HCT116 (cell line): ENCODE results near the gene C20orf144. TPM values are rescaled to one million over a fixed set of nuclear protein-coding genes. Genes with fewer than 3 reads are reported as not detected.

ENCODE experiments used
- ATAC-seq: fragments of 200-7000 bp; cut with Tn5 transposase; 2 replicates; pipeline ENCODE4 v1.9.1; 2020; ENCODE audit warnings: mild to moderate bottlenecking, moderate library complexity
- BruUV-seq: library from RNA; stranded (reverse); fragments of 400-500 nt; replicated peaks from 2 replicates; lab custom pipeline; 2021; lab: Mats Ljungman, UMichigan
- CTCF ChIA-PET: fragments of 300-600 bp; sonication (Branson Sonifier 250); formaldehyde crosslinking; loops from one replicate; lab custom pipeline; 2021; ENCODE audit warnings: antibody characterized with exemption; lab: Charles Lee
- POLR2A ChIA-PET: fragments of 300-600, 350-600 bp; sonication (Branson Sonifier 250); formaldehyde crosslinking; loops from one replicate; lab custom pipeline; 2021; ENCODE audit warnings: antibody characterized with exemption; lab: Charles Lee
- RAD21 ChIA-PET, 2 experiments: fragments of 300-600 bp; sonication (Branson Sonifier 250); formaldehyde crosslinking; loops; one replicate each; lab custom pipeline; 2023; ENCODE audit warnings: low total read pairs in 2 of 2; ENCODE audit not compliant: uncharacterized antibody in 2 of 2, unreplicated experiment in 2 of 2, low non-redundant PET in 1 of 2; lab: Charles Lee
- DNase-seq: peaks from one replicate; pipeline ENCODE4 v3.0.0-alpha.2; 2010; ENCODE audit warnings: low read depth, low spot score
- H2AFZ ChIP-seq: fragments of 200-600 bp; shearing (Covaris generic), sonication (generic); 2 replicates; pipeline ENCODE4 v1.6.1; 2017; ENCODE audit warnings: low read depth, mixed run types, mixed read lengths, antibody characterized with exemption, low read length; ENCODE audit not compliant: poor library complexity, severe bottlenecking
- H3K27ac ChIP-seq: 2 replicates; pipeline ENCODE4 v1.5.1; 2012; ENCODE audit warnings: low read depth, low read length
- H3K27me3 ChIP-seq: fragments of 200-600 bp; sonication (generic); 2 replicates; pipeline ENCODE4 v1.6.1; 2016; ENCODE audit warnings: mixed run types, low read length, mixed read lengths; ENCODE audit not compliant: insufficient read depth
- H3K36me3 ChIP-seq, 2 experiments: fragments of 200-500 bp in 1 of 2; fragments of 200-600 bp in 1 of 2; sonication (Bioruptor generic) in 1 of 2; sonication (generic) in 1 of 2; 2 replicates each; pipeline versions ENCODE4 v1.5.1 to v1.6.1; 2014 to 2016; ENCODE audit warnings: low read length in 2 of 2, inconsistent platforms in 1 of 2, mixed read lengths in 1 of 2, mixed run types in 1 of 2; ENCODE audit not compliant: insufficient read depth in 2 of 2, control insufficient read depth in 1 of 2
- H3K4me1 ChIP-seq, 2 experiments: fragments of 200-600 bp in 1 of 2; sonication (generic) in 1 of 2; 2 replicates each; pipeline versions ENCODE4 v1.5.1 to v1.6.1; 2012 to 2017; ENCODE audit warnings: low read length in 2 of 2, inconsistent platforms in 1 of 2, mild to moderate bottlenecking in 1 of 2, mixed read lengths in 1 of 2, mixed run types in 1 of 2, moderate library complexity in 1 of 2; ENCODE audit not compliant: insufficient read depth in 2 of 2, control insufficient read depth in 1 of 2
- H3K4me2 ChIP-seq: fragments of 200-600 bp; sonication (generic); 2 replicates; pipeline ENCODE4 v1.6.1; 2017; ENCODE audit warnings: mixed run types, low read length, mixed read lengths
- H3K4me3 ChIP-seq, 2 experiments: fragments of 200-600 bp in 1 of 2; sonication (generic) in 1 of 2; replicated peaks in 1 of 2; 2 replicates each; pipeline ENCODE4 v1.5.1; 2011 to 2016; ENCODE audit warnings: low read length in 2 of 2, control low read depth in 1 of 2, low read depth in 1 of 2, mild to moderate bottlenecking in 1 of 2, mixed read lengths in 1 of 2, mixed run types in 1 of 2
- H3K79me2 ChIP-seq: fragments of 200-600 bp; sonication (generic); 2 replicates; pipeline ENCODE4 v1.6.1; 2017; ENCODE audit warnings: mild to moderate bottlenecking, mixed run types, low read length, moderate library complexity, mixed read lengths; ENCODE audit not compliant: insufficient read depth
- H3K9ac ChIP-seq: fragments of 200-600 bp; sonication (generic); 2 replicates; pipeline ENCODE4 v1.6.1; 2016; ENCODE audit warnings: low read length, mixed read lengths
- H3K9me2 ChIP-seq: fragments of 200-600 bp; sonication (generic), shearing (Covaris generic); 2 replicates; pipeline ENCODE4 v1.6.1; 2017; ENCODE audit warnings: mixed run types, mild to moderate bottlenecking, moderate library complexity; ENCODE audit not compliant: insufficient read depth
- H3K9me3 ChIP-seq, 2 experiments: fragments of 200-500 bp in 1 of 2; fragments of 200-600 bp in 1 of 2; sonication (Bioruptor generic) in 1 of 2; sonication (generic) in 1 of 2; 2 replicates each; pipeline ENCODE4 v1.6.1; 2014 to 2017; ENCODE audit warnings: low read length in 2 of 2, mixed read lengths in 2 of 2, inconsistent platforms in 1 of 2, low read depth in 1 of 2, mild to moderate bottlenecking in 1 of 2, mixed run types in 1 of 2, moderate library complexity in 1 of 2; ENCODE audit not compliant: control insufficient read depth in 1 of 2, insufficient read depth in 1 of 2
- H4K20me1 ChIP-seq: fragments of 200-600 bp; sonication (generic), shearing (Covaris generic); 2 replicates; pipeline ENCODE4 v1.6.1; 2017; ENCODE audit warnings: mixed run types, mild to moderate bottlenecking, moderate library complexity; ENCODE audit not compliant: insufficient read depth
- CBX3 ChIP-seq: IDR thresholded peaks from 2 replicates; pipeline ENCODE4 v1.6.1; 2012; ENCODE audit warnings: low read depth
- CEBPB ChIP-seq: IDR thresholded peaks from 2 replicates; pipeline ENCODE4 v1.6.1; 2012; ENCODE audit warnings: low read depth
- EGR1 ChIP-seq: IDR thresholded peaks from 2 replicates; pipeline ENCODE4 v1.6.1; 2012; ENCODE audit warnings: low read depth
- ELF1 ChIP-seq: IDR thresholded peaks from 2 replicates; pipeline ENCODE4 v1.6.1; 2012; ENCODE audit warnings: low read depth, borderline replicate concordance
- EZH2phosphoT487 ChIP-seq: fragments of 200-600 bp; IDR thresholded peaks from 2 replicates; pipeline ENCODE4 v1.6.1; 2018; ENCODE audit warnings: antibody characterized with exemption, borderline replicate concordance
- FOSL1 ChIP-seq: IDR thresholded peaks from 2 replicates; pipeline ENCODE4 v1.6.1; 2012; ENCODE audit warnings: low read depth
- POLR2A ChIP-seq: IDR thresholded peaks from 2 replicates; pipeline ENCODE4 v1.7.0; 2011; ENCODE audit warnings: borderline replicate concordance; ENCODE audit not compliant: insufficient read depth, insufficient read length; ENCODE audit errors: extremely low read depth
- RAD21 ChIP-seq: IDR thresholded peaks from 2 replicates; pipeline ENCODE4 v1.6.1; 2012; ENCODE audit warnings: low read depth, mild to moderate bottlenecking
- REST ChIP-seq: IDR thresholded peaks from 2 replicates; pipeline ENCODE4 v1.6.1; 2012; ENCODE audit warnings: low read depth
- SP1 ChIP-seq: IDR thresholded peaks from 2 replicates; pipeline ENCODE4 v1.6.1; 2012; ENCODE audit warnings: low read depth
- YY1 ChIP-seq: IDR thresholded peaks from 2 replicates; pipeline ENCODE4 v1.6.1; 2011; ENCODE audit warnings: low read length, low read depth, moderate library complexity, mild to moderate bottlenecking; ENCODE audit not compliant: insufficient replicate concordance; ENCODE audit errors: extremely low read depth
- ZBTB33 ChIP-seq: IDR thresholded peaks from 2 replicates; pipeline ENCODE4 v1.6.1; 2011; ENCODE audit warnings: mild to moderate bottlenecking, low read length, moderate library complexity; ENCODE audit not compliant: insufficient replicate concordance; ENCODE audit errors: extremely low read depth
- ZFX ChIP-seq: fragments of 450-650 bp; IDR thresholded peaks from 2 replicates; pipeline ENCODE4 v1.6.1; 2017
- ZNF274 ChIP-seq: fragments of 200-500 bp; sonication (Bioruptor generic); IDR thresholded peaks from 2 replicates; pipeline ENCODE4 v1.6.1; 2014; ENCODE audit warnings: mild to moderate bottlenecking, low read depth, low read length, inconsistent platforms
- intact Hi-C: fragments of 100-400 bp; cut with micrococcal nuclease; formaldehyde crosslinking; loops from 2 replicates; pipeline ENCODE4 v1.10.0; 2022
- total RNA-seq: library from RNA; stranded (reverse); gene quantifications from one replicate; pipeline ENCODE4 v1.2.1, GENCODE V29; 2021; ENCODE audit not compliant: unreplicated experiment

C20orf144 gene
- total RNA-seq, 1 experiment from 2014 or later, result 0.37 TPM

DNA sequence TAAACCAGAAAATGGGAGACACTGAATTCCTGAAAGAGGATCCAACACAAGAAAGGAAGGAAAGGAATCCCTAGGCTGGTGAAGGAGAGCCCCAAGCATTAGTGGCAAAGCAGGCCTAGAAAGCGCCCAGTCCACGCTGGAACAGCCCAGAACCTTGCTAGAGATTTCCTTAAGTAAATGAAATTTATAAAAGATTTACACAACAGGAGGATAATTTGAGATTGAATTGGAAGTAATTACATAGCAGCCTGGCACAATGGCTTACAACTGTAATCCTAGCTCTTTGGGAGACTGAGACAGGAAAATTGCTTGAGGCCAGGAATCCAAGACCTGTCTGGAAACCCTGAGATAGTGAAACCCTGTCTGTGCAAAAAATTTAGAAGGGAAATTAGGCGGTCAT lies 26.8 kb upstream of the C20orf144 start:
- Histone ChIP-seq H2AFZ (no peak overlapping the region), H3K9me3 (no peaks in the 10 kb centered on the region), H3K36me3 (no peaks in the 10 kb centered on the region; a peak in 1 of 4 replicates)
- CTCF ChIA-PET, result interaction anchor here (0.7 kb wide), 1 partner anchor 1560 kb away, joined by 4 read pairs; no protein-coding TSS in a partner anchor
- DNase-seq, result no peak
- TF ChIP-seq YY1, result no peak
- TF ChIP-seq POLR2A, result no peak
- no peak for TF ChIP-seq SP1
- no peak for TF ChIP-seq EGR1
- TF ChIP-seq, all 23 proteins: peak for 0
- ChIA-PET RAD21 (no interaction called here), POLR2A (no interaction called here)
- Histone ChIP-seq H3K27me3 (no peaks in the 10 kb centered on the region), H3K27ac (no peak overlapping the region), H3K4me2 (no peak overlapping the region), H3K4me3 (no peak overlapping the region), H3K79me2 (no peaks in the 10 kb centered on the region), H4K20me1 (no peaks in the 10 kb centered on the region), H3K9me2 (no peaks in the 10 kb centered on the region), H3K9ac (no peak overlapping the region), H3K4me1 (no peaks in the 10 kb centered on the region)
- no TSS peak for BruUV-seq
- intact Hi-C loops, result no loop called here
- no peak for ATAC-seq

- Histone ChIP-seq H3K9me3 (no peaks in the 10 kb centered on the region), H3K9ac (no peak overlapping the region), H3K4me2 (no peak overlapping the region), H3K36me3 (peaks cover 0 to 4% of the 10 kb centered on the region in 2 experiments; a peak in 2 of 4 replicates), H4K20me1 (no peaks in the 10 kb centered on the region), H3K9me2 (no peaks in the 10 kb centered on the region), H3K79me2 (no peaks in the 10 kb centered on the region), H3K27ac (no peak overlapping the region), H3K4me3 (no peak overlapping the region), H3K27me3 (no peaks in the 10 kb centered on the region), H3K4me1 (no peaks in the 10 kb centered on the region), H2AFZ (no peak overlapping the region)
- no TSS peak for BruUV-seq
- CTCF ChIA-PET, result no interaction called here
- RAD21 ChIA-PET, result no interaction called here
- DNase-seq (no peak), ATAC-seq (no peak)
- TF ChIP-seq EZH2phosphoT487 (no peak), RAD21 (no peak), CEBPB (no peak), EGR1 (no peak), ZFX (no peak), POLR2A (no peak), ZBTB33 (no peak), ELF1 (no peak), CBX3 (no peak), FOSL1 (no peak), ZNF274 (no peak), REST (no peak)
- intact Hi-C loops, result no loop called here
- POLR2A ChIA-PET, result no interaction called here
Measured at GRCh38 chr20:33636776-33637175, 25.4 kb upstream of the C20orf144 start.
